Karpas-422 (cell line): Measurements from ENCODE around the gene TTBK1. TPM values are rescaled to one million over a fixed set of nuclear protein-coding genes. Genes with fewer than 3 reads are reported as not detected.

ENCODE experiments used
- DNase-seq: peaks from one replicate; pipeline ENCODE4 v3.0.0-alpha.2; 2015
- H2AFZ ChIP-seq: fragments of 200-600 bp; sonication (generic); 2 replicates; pipeline ENCODE4 v1.6.1; 2014; ENCODE audit warnings: antibody characterized with exemption, low read length, mixed read lengths
- H3K27ac ChIP-seq: fragments of 200-600 bp; sonication (generic); 2 replicates; pipeline ENCODE4 v1.5.1; 2014; ENCODE audit warnings: mild to moderate bottlenecking, low read length, moderate library complexity
- H3K27me3 ChIP-seq: fragments of 200-600 bp; sonication (generic); 2 replicates; pipeline ENCODE4 v1.6.1; 2014; ENCODE audit warnings: low read length, mixed read lengths
- H3K36me3 ChIP-seq: fragments of 200-600 bp; sonication (generic); 2 replicates; pipeline ENCODE4 v1.6.1; 2014; ENCODE audit warnings: low read length, mixed read lengths; ENCODE audit not compliant: insufficient read depth
- H3K4me1 ChIP-seq: fragments of 200-600 bp; sonication (generic); 2 replicates; pipeline ENCODE4 v1.6.1; 2014; ENCODE audit warnings: mild to moderate bottlenecking, low read length, mixed read lengths
- H3K4me2 ChIP-seq: fragments of 200-600 bp; sonication (generic); 2 replicates; pipeline ENCODE4 v1.6.1; 2014; ENCODE audit warnings: low read length, low read depth, mild to moderate bottlenecking; ENCODE audit not compliant: poor library complexity, severe bottlenecking
- H3K4me3 ChIP-seq: fragments of 200-600 bp; sonication (generic); 2 replicates; pipeline ENCODE4 v1.5.1; 2014; ENCODE audit warnings: mild to moderate bottlenecking, antibody characterized with exemption, low read length, mixed read lengths
- H3K79me2 ChIP-seq: fragments of 200-600 bp; sonication (generic); 2 replicates; pipeline ENCODE4 v1.6.1; 2014; ENCODE audit warnings: mild to moderate bottlenecking, low read length, mixed read lengths
- H3K9ac ChIP-seq: fragments of 200-600 bp; sonication (generic); 2 replicates; pipeline ENCODE4 v1.6.0; 2014; ENCODE audit warnings: low read length
- H3K9me2 ChIP-seq: fragments of 200-600 bp; sonication (generic), shearing (Covaris generic); replicated peaks from 2 replicates; pipeline ENCODE4 v1.6.0; 2014; ENCODE audit warnings: mild to moderate bottlenecking, low read length, moderate library complexity; ENCODE audit not compliant: insufficient read depth
- H3K9me3 ChIP-seq: fragments of 300-700, 200-600 bp; sonication (generic); 2 replicates; pipeline ENCODE4 v1.6.1; 2014; ENCODE audit warnings: low read length, mixed read lengths
- H4K20me1 ChIP-seq: fragments of 200-600 bp; sonication (generic); 2 replicates; pipeline ENCODE4 v1.6.1; 2014; ENCODE audit warnings: mild to moderate bottlenecking, antibody characterized with exemption, low read length, low read depth; ENCODE audit not compliant: insufficient read depth
- total RNA-seq: library from RNA; depleted of rRNA; stranded (reverse); fragments of >200 nt; shearing (Covaris generic); gene quantifications from 2 replicates; pipeline ENCODE4 v1.2.3, GENCODE V29; 2014; ENCODE audit warnings: low replicate concordance

TTBK1 gene
- total RNA-seq, 1 experiment from 2014 or later, result 0.34 TPM

GRCh38 chr6:43254138-43254817 is 11.0 kb downstream of the TTBK1 start:
- peaks cover 18% of the 10 kb centered on the region for H3K4me1 ChIP-seq
- H2AFZ ChIP-seq, result no peak overlapping the region
- no peak overlapping the region for H3K27ac ChIP-seq
- DNase-seq, result no peak
- no peaks in the 10 kb centered on the region for H3K27me3 ChIP-seq
- H4K20me1 ChIP-seq, result no peaks in the 10 kb centered on the region
- no peak overlapping the region for H3K4me3 ChIP-seq
- no peaks in the 10 kb centered on the region for H3K9me2 ChIP-seq
- no peak overlapping the region for H3K9ac ChIP-seq
- H3K36me3 ChIP-seq, result no peaks in the 10 kb centered on the region
- H3K9me3 ChIP-seq, result no peaks in the 10 kb centered on the region
- no peaks in the 10 kb centered on the region for H3K79me2 ChIP-seq
- H3K4me2 ChIP-seq, result no peak overlapping the region

DNA sequence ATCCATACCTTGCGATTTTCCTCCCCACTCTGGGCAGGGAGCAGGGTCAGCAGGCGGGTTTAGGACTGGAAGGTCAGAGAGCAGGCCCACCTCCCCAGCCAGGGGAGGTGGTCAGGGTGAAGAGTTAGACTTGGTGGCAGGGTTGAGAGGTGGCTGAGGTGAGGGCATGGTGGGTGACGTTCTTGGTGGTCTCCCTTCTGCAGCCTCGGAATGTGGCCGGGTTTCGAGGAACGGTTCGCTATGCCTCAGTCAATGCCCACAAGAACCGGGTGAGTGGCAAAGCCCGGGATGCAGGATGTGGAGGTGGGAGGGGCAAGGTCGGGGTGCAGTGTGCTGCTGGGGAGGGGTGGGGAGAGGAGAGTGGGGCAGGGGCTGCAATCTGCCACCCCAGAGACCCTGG is 11.6 kb downstream of the TTBK1 start:
- H3K4me2 ChIP-seq, result no peak overlapping the region
- peaks cover 18% of the 10 kb centered on the region for H3K4me1 ChIP-seq
- H2AFZ ChIP-seq, result no peak overlapping the region
- H3K27me3 ChIP-seq, result no peaks in the 10 kb centered on the region
- no peaks in the 10 kb centered on the region for H4K20me1 ChIP-seq
- no peaks in the 10 kb centered on the region for H3K36me3 ChIP-seq
- H3K9ac ChIP-seq, result no peak overlapping the region
- no peak overlapping the region for H3K4me3 ChIP-seq
- no peaks in the 10 kb centered on the region for H3K79me2 ChIP-seq
- H3K9me2 ChIP-seq, result no peaks in the 10 kb centered on the region
- H3K9me3 ChIP-seq, result no peaks in the 10 kb centered on the region
- H3K27ac ChIP-seq, result no peak overlapping the region
- no peak for DNase-seq

- DNase-seq, result no peak
- H3K9ac ChIP-seq, result no peak overlapping the region
- no peaks in the 10 kb centered on the region for H3K36me3 ChIP-seq
- no peaks in the 10 kb centered on the region for H4K20me1 ChIP-seq
- H3K27me3 ChIP-seq, result no peaks in the 10 kb centered on the region
- no peaks in the 10 kb centered on the region for H3K9me3 ChIP-seq
- no peaks in the 10 kb centered on the region for H3K79me2 ChIP-seq
- no peak overlapping the region for H3K4me3 ChIP-seq
- peaks cover 18% of the 10 kb centered on the region for H3K4me1 ChIP-seq
- H2AFZ ChIP-seq, result no peak overlapping the region
- no peak overlapping the region for H3K27ac ChIP-seq
- H3K9me2 ChIP-seq, result no peaks in the 10 kb centered on the region
- H3K4me2 ChIP-seq, result no peak overlapping the region
These were observed 12.2 kb downstream of the TTBK1 start for GRCh38 chr6:43255408-43256054.

DNA sequence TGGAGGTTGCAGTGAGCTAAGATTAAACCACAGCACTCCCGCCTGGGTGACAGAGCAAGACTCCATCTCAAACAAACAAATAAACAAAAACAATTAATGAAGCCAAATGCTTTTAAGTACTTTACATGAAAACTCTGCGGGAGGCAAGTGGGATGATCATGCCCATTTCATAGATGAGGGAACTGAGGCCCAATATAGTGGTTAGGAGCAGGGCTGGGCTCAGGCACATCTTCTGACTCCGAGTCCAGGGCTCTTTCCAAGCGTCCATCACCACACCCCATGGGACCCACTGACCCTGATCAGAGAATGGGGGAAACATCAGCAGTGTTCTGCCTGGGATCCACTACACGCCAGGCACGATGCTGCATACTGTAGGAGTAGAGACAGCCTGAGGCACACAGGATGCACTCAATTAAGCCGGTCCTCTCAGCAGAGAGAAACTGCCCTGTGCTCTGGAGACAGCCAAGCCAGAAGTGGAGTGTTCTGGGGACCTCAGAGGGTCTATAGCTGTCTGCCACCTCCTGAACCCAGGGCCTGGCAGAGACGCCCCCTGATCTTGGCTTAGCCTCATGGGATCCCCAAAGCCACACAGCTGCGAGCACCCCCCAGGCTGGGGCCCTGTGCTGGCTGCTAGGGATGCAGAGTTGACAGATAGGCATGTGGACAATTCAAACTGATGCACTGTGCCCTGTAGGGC is 13.5 kb downstream of the TTBK1 start:
- no peaks in the 10 kb centered on the region for H3K36me3 ChIP-seq
- no peak overlapping the region for H3K27ac ChIP-seq

DNA sequence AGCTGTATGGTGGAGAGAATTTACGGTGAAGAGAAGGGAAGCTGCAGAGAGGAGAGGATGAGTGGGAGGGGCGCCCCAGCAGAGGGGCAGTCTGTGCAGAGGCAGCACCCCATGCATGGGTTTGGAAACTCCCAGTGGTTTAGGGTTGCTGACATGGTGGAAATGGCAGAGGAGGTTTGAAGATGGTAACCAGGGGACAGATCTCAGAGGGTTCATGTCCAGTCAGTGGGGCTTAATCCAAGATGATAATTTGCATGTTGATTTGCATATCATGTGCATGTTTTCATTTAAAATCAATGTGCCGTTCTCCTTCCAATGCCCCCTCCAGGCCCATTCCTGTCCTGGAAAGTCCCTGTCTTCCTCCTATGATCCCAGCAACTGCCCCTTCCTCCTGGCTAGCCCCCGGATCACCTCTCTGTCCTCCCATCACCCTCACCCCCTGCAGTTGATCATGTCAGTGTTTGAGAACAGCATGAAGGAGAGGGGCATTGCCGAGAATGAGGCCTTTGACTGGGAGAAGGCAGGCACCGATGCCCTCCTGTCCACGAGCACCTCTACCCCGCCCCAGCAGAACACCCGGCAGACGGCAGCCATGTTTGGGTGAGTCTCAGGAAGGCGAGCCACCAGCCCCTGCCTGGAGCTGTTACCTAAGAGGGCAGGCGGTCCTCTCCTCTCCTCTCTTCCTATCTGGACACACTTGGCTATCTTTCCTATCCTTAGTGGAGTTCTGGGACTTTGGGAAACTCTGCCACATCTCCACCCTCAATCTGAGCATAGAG is 14.3 kb downstream of the TTBK1 start:
- no peaks in the 10 kb centered on the region for H3K79me2 ChIP-seq
- H3K36me3 ChIP-seq, result no peaks in the 10 kb centered on the region

More for the DNA sequence above, 13.5 kb downstream of the TTBK1 start:
- no peak for DNase-seq
- H3K27me3 ChIP-seq, result no peaks in the 10 kb centered on the region
- H3K9me2 ChIP-seq, result no peaks in the 10 kb centered on the region
- H4K20me1 ChIP-seq, result no peaks in the 10 kb centered on the region
- peaks cover 15% of the 10 kb centered on the region for H3K4me1 ChIP-seq
- no peak overlapping the region for H3K9ac ChIP-seq
- no peaks in the 10 kb centered on the region for H3K79me2 ChIP-seq
- no peak overlapping the region for H3K4me3 ChIP-seq
- H3K9me3 ChIP-seq, result no peaks in the 10 kb centered on the region
- peak overlapping the region; percentile 69 for H3K4me2 ChIP-seq
- 0 out of 2 replicates have a peak overlapping the region, but pooled peaks have one; percentile 95 for H2AFZ ChIP-seq

GRCh38 chr6:43258180-43258579 is 14.9 kb downstream of the TTBK1 start:
- H3K9me3 ChIP-seq, result no peaks in the 10 kb centered on the region
- H3K4me1 ChIP-seq, result peaks cover 15% of the 10 kb centered on the region
- H3K9me2 ChIP-seq, result no peaks in the 10 kb centered on the region
- no peak for DNase-seq
- no peaks in the 10 kb centered on the region for H3K36me3 ChIP-seq
- H2AFZ ChIP-seq, result peak overlapping the region; percentile 95
- H3K27ac ChIP-seq, result no peak overlapping the region
- no peaks in the 10 kb centered on the region for H3K27me3 ChIP-seq
- peak overlapping the region; percentile 54 for H3K4me3 ChIP-seq
- peak overlapping the region; percentile 69 for H3K4me2 ChIP-seq
- H4K20me1 ChIP-seq, result no peaks in the 10 kb centered on the region
- no peaks in the 10 kb centered on the region for H3K79me2 ChIP-seq
- H3K9ac ChIP-seq, result peak overlapping the region; percentile 50

More for the DNA sequence above, 14.3 kb downstream of the TTBK1 start:
- H3K27me3 ChIP-seq, result no peaks in the 10 kb centered on the region
- no peak overlapping the region for H3K27ac ChIP-seq
- peak overlapping the region; percentile 69 for H3K4me2 ChIP-seq
- peak overlapping the region; percentile 54 for H3K4me3 ChIP-seq
- H3K9ac ChIP-seq, result peak overlapping the region; percentile 50
- DNase-seq, result no peak
- no peaks in the 10 kb centered on the region for H4K20me1 ChIP-seq
- H3K4me1 ChIP-seq, result peaks cover 15% of the 10 kb centered on the region
- H3K9me2 ChIP-seq, result no peaks in the 10 kb centered on the region
- no peaks in the 10 kb centered on the region for H3K9me3 ChIP-seq
- H2AFZ ChIP-seq, result peak overlapping the region; percentile 95

DNA sequence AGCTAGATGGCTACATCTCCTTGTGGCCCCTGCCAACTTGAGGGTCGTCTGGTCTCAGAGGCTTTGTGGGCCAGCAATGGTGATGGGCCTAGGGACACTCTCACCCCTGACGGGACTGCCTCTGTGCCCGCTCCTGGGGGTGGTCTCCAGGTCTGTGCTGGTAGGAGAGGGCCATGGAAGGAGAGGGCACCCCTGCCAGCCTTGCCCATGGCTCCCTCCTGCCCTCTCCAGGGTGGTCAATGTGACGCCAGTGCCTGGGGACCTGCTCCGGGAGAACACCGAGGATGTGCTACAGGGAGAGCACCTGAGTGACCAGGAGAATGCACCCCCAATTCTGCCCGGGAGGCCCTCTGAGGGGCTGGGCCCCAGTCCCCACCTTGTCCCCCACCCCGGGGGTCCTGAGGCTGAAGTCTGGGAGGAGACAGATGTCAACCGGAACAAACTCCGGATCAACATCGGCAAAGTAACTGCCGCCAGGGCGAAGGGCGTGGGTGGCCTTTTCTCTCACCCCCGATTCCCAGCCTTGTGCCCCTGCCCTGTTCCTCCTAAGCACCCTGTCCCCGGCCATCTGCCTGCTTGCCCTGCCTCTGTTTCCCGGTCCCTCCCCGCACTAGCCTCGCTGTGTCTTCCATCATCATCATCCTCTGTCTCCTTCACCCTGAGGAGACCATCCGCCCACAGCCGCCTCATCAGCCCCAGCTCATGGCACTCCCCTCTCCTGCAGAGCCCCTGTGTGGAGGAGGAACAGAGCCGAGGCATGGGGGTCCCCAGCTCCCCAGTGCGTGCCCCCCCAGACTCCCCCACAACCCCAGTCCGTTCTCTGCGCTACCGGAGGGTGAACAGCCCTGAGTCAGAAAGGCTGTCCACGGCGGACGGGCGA is 15.8 kb downstream of the TTBK1 start:
- no peak for DNase-seq
- Histone ChIP-seq H3K9me2 (no peaks in the 10 kb centered on the region), H3K4me1 (peaks cover 18% of the 10 kb centered on the region), H3K36me3 (no peaks in the 10 kb centered on the region), H3K27me3 (no peaks in the 10 kb centered on the region), H3K4me3 (no peak overlapping the region), H2AFZ (no peak overlapping the region), H3K4me2 (no peak overlapping the region), H3K9me3 (no peaks in the 10 kb centered on the region), H3K79me2 (no peaks in the 10 kb centered on the region), H4K20me1 (no peaks in the 10 kb centered on the region), H3K27ac (no peak overlapping the region), H3K9ac (no peak overlapping the region)
